ENCODE data around the gene HNRNPU.

GRCh38 chr1:244846653-244847052 lies 17.7 kb downstream of the HNRNPU start:
- no peak for TF ChIP-seq ZNF512 (CRISPR knock-in tag; IDR thresholded peaks at IDR 0.05; ENCODE audit: borderline replicate concordance)
- no peak for TF ChIP-seq ESRRA (CRISPR knock-in tag; IDR thresholded peaks at IDR 0.05; ENCODE audit: borderline replicate concordance)
- TF ChIP-seq, protein P1, sequence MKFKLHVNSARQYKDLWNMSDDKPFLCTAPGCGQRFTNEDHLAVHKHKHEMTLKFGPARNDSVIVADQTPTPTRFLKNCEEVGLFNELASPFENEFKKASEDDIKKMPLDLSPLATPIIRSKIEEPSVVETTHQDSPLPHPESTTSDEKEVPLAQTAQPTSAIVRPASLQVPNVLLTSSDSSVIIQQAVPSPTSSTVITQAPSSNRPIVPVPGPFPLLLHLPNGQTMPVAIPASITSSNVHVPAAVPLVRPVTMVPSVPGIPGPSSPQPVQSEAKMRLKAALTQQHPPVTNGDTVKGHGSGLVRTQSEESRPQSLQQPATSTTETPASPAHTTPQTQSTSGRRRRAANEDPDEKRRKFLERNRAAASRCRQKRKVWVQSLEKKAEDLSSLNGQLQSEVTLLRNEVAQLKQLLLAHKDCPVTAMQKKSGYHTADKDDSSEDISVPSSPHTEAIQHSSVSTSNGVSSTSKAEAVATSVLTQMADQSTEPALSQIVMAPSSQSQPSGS (CRISPR knock-in tag; IDR thresholded peaks at IDR 0.05; ENCODE audit: borderline replicate concordance, low read depth) = no peak
- TF ChIP-seq, protein P2, sequence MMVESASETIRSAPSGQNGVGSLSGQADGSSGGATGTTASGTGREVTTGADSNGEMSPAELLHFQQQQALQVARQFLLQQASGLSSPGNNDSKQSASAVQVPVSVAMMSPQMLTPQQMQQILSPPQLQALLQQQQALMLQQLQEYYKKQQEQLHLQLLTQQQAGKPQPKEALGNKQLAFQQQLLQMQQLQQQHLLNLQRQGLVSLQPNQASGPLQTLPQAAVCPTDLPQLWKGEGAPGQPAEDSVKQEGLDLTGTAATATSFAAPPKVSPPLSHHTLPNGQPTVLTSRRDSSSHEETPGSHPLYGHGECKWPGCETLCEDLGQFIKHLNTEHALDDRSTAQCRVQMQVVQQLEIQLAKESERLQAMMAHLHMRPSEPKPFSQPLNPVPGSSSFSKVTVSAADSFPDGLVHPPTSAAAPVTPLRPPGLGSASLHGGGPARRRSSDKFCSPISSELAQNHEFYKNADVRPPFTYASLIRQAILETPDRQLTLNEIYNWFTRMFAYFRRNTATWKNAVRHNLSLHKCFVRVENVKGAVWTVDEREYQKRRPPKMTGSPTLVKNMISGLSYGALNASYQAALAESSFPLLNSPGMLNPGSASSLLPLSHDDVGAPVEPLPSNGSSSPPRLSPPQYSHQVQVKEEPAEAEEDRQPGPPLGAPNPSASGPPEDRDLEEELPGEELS (CRISPR knock-in tag; IDR thresholded peaks at IDR 0.05) = no peak
- TF ChIP-seq NR2C2 (CRISPR knock-in tag; IDR thresholded peaks at IDR 0.05) = no peak
- TF ChIP-seq ZNF138 (CRISPR knock-in tag; conservative IDR thresholded peaks at IDR 0.05) = no peak
- TF ChIP-seq, protein P3, sequence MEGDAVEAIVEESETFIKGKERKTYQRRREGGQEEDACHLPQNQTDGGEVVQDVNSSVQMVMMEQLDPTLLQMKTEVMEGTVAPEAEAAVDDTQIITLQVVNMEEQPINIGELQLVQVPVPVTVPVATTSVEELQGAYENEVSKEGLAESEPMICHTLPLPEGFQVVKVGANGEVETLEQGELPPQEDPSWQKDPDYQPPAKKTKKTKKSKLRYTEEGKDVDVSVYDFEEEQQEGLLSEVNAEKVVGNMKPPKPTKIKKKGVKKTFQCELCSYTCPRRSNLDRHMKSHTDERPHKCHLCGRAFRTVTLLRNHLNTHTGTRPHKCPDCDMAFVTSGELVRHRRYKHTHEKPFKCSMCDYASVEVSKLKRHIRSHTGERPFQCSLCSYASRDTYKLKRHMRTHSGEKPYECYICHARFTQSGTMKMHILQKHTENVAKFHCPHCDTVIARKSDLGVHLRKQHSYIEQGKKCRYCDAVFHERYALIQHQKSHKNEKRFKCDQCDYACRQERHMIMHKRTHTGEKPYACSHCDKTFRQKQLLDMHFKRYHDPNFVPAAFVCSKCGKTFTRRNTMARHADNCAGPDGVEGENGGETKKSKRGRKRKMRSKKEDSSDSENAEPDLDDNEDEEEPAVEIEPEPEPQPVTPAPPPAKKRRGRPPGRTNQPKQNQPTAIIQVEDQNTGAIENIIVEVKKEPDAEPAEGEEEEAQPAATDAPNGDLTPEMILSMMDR (IDR thresholded peaks at IDR 0.05) = no peak
- TF ChIP-seq TEAD1 (CRISPR knock-in tag; IDR thresholded peaks at IDR 0.05) = no peak
- no peak for TF ChIP-seq ZNF232 (CRISPR knock-in tag; IDR thresholded peaks at IDR 0.05)

All from WTC11 (cell line).